ENCODE results near the gene HLA-DMB.

Gene HLA-DMB

GRCh38 chr6:32905078-32905477, 35.8 kb downstream of the HLA-DMB start:
- ATAC-seq: no peak

GRCh38 chr6:32903952-32904351, 36.9 kb downstream of the HLA-DMB start:
- no peak for ATAC-seq

GRCh38 chr6:32895006-32895345, 45.9 kb downstream of the HLA-DMB start:
- peak; percentile 8 for ATAC-seq

- peak; percentile 99 to 100 for ATAC-seq
Measured at GRCh38 chr6:32894085-32895005, 46.5 kb downstream of the HLA-DMB start.

GRCh38 chr6:32890831-32891230, 50.0 kb downstream of the HLA-DMB start:
- no peak for ATAC-seq

- no peak for ATAC-seq
Measured at GRCh38 chr6:32889533-32889932, 51.3 kb downstream of the HLA-DMB start.

GRCh38 chr6:32888576-32888975, 52.3 kb downstream of the HLA-DMB start:
- no peak for ATAC-seq

GRCh38 chr6:32887616-32888015, 53.2 kb downstream of the HLA-DMB start:
- ATAC-seq: no peak

GRCh38 chr6:32886681-32887383, 54.0 kb downstream of the HLA-DMB start:
- no peak for ATAC-seq

- ATAC-seq: peak in 1 of 2 donors; percentile 48
Measured at GRCh38 chr6:32885698-32886286, 55.0 kb downstream of the HLA-DMB start.

All from activated CD4-positive, CD25-positive, alpha-beta regulatory T cell treated with anti-CD3 and anti-CD28 coated beads, Interleukin-2, amount 50 U/mL, for 24 hours (primary cell).